Astrocyte of the spinal cord (primary cell): ENCODE measurements around the gene NKX2-1.
A peak's percentile ranks its signal among the peaks of the same experiment; 100 is the strongest.

ENCODE experiments used
- DNase-seq: peaks from one replicate; pipeline ENCODE4 v3.0.0; 2011; ENCODE audit warnings: low read depth, low spot score
- H3K4me3 ChIP-seq: 2 replicates; pipeline ENCODE4 v1.5.1; 2011; ENCODE audit warnings: low read depth, mild to moderate bottlenecking, low read length, moderate library complexity
- CTCF ChIP-seq: IDR thresholded peaks from 2 replicates; pipeline ENCODE4 v1.5.1; 2012; ENCODE audit warnings: low read depth, mild to moderate bottlenecking, low read length, inconsistent platforms
- in situ Hi-C: cut with HindIII; loops from 2 replicates; pipeline ENCODE4 v1.10.0; 2017; ENCODE audit warnings: low sequenced_read_pairs

NKX2-1 gene

GRCh38 chr14:36522347-36522971 lies 2.4 kb upstream of the NKX2-1 start:
- in situ Hi-C loops, result no loop called here

GRCh38 chr14:36521598-36522345 lies 1.7 kb upstream of the NKX2-1 start:
- in situ Hi-C loops, result no loop called here
- TF ChIP-seq CTCF, result no peak
- no peak for DNase-seq
- H3K4me3 ChIP-seq, result no peak overlapping the region

More at GRCh38 chr14:36522347-36522971, 2.4 kb upstream of the NKX2-1 start:
- TF ChIP-seq CTCF, result no peak
- no peak overlapping the region for H3K4me3 ChIP-seq
- no peak for DNase-seq

DNA sequence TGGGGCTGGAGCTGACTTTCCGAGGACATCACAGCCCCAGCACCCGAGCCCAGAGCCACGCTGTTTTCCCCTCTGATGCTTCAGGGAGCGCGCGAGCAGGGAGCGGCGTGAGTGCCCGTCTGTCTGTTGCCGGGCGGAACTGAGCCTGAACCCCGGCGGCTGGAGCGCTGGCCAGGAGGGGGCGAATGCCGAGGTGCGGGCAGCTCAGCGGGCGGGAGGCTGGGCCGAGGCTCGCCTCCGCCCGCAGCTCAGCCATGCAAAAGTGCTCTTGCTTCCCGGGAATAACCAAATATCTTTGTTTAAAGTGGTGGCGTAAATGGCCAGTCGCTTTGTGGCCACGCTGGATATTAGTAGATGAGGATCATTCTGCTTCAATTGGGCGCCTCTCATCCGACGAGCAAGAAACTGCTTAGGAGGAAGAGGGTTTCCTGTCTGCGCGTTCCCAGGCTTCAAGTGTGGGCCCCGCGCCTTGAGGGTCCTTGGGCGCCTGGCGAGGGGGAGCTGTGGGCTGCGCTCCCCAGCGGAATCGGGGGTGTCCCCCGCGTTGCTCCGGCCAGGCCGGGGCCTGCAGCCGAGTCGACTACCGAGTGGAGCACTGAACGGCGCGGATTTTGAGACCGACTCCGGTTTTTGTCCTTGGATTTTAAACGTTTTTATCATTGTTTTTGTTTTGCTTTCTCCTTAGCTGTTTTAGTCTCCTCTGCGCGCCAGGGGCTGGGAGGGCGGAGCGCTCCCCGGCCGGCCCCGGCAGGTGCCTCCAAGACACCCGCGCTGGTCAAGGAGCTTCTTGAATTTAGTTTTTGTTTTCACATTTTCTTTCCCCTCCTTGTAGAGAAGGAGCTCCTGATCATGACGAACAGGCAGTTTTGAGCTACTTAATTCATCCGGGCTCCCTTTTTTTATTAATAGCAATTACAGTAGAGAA lies 831 bp upstream of the NKX2-1 start:
- DNase-seq, result peak; percentile 14
- H3K4me3 ChIP-seq, result no peak overlapping the region
- in situ Hi-C loops, result no loop called here
- peak; percentile 31 for TF ChIP-seq CTCF

DNA sequence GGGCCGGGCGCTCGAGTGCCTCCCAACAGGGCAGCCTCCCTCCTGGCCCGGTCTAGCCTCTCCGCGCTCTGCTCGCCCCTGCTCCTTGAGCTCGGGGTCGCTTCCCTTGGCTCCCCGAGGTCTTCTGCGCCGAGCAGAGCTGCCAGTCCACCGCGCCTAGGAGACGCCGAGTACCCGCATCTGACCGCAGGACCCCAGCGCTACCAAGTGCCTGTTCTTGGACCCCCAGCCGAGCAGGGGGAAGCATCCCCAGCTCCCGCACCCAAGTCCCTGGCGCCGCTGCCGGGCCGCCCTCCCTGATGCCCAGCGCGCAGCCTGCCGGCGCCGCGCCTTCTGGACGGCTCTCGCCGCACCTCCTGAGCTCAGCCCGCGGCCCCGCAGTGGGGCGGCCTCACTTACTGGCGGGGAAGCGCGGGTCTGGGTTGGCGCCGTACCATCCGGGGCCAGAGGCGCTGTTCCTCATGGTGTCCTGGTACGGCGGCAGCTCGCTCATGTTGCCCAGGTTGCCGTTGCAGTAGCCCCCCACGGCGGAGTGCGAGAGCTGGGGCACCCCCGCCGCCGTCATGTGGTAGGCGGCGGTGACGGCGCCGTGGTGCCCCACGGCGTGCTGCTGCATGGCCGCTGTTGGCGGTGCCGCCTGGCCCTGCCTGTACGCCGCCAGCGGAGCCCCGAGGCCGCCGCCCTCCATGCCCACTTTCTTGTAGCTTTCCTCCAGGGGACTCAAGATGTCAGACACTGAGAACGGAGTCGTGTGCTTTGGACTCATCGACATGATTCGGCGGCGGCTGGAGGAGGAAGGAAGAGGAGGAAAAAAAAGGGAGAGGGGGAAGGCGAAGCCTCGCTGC lies 1.2 kb downstream of the NKX2-1 start:
- DNase-seq, result no peak
- in situ Hi-C loops, result no loop called here
- TF ChIP-seq CTCF, result no peak
- no peak overlapping the region for H3K4me3 ChIP-seq

GRCh38 chr14:36518031-36518585 lies 1.9 kb downstream of the NKX2-1 start:
- TF ChIP-seq CTCF, result no peak
- no peak overlapping the region for H3K4me3 ChIP-seq
- in situ Hi-C loops, result no loop called here
- DNase-seq, result no peak
